Stimulated activated CD8-positive, alpha-beta memory T cell treated with anti-CD3 and anti-CD28 coated beads, Interleukin-15, amount 100 ng/mL, for 24 hours (primary cell): Measurements from ENCODE around the gene SHC4.
"Not testable (repeated sequence)": the region's sequence is repeated elsewhere in the genome, so short reads cannot be mapped to it uniquely, and the experiment has no call there.

Experiments
- DNase-seq: peaks from one replicate; pipeline ENCODE4 v3.0.0-alpha.2; 2020; ENCODE audit warnings: low read depth

Gene SHC4

DNA sequence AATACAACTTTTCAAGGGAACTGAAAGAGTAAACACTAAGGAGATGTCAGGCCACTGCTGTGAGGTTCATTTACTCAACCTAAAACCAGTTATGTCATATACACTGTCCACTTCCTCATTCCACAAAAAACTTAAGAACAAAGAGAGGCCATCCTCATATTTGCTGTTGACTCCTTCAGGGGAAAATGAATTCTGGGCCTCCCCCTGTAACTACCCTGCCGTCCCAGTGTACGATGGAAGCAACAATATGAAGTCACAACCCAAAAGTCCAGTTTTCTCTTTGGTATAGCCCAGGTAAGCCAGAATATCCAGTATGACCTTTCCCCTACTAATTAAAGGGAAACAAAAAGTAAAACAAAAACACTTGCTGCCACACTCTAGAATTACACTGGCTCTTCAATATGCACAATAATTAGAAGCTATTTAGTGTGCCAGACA, 169.0 kb downstream of the SHC4 start:
- DNase-seq = no peak

DNA sequence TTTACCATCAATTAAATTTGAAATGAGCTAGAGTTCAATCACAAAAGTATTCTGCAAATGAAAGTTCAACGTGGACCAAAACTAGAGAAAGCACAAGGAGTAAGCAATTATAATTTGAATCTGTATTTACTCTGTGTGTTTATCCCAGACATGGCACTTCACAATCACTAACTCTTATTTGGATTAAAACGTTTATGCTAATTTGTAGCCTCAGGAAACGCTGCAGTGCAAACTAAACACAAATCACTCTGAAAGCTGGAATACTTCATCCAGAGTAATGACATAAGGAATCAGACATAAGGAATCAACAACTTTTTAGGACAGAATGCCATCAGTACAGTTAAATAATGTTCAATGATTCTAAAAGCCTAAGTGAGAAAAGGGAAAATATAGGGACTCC, 171.3 kb downstream of the SHC4 start:
- DNase-seq = no peak

DNA sequence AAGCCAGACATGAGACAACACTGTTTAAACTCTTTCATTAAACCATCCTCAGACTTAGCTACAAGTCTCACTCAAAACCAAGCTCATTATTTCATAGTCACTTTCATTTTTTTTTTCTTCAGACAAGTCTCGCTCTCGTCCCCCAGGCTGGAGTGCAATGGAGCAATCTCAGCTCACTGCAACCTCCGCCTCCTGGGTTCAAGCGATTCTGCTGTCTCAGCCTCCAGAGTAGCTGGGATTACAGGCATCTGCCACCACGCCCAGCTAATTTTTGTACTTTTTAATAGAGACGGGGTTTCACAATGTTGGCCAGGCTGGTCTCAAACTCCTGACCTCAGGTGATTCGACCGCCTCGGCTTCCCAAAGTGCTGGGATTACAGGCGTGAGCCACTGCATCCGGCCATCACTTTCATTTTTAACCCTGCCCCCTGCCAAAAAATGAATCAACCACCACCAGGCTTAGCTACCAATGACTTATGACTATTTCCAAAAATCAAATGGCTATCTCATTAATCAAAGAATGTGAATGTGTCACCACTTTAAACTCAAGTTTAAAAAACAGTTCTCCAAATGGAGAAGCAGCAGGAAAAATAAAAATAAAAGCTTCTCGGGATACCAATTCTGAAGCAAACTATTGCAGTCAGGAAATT, 173.1 kb downstream of the SHC4 start:
- DNase-seq = not testable (repeated sequence)

DNA sequence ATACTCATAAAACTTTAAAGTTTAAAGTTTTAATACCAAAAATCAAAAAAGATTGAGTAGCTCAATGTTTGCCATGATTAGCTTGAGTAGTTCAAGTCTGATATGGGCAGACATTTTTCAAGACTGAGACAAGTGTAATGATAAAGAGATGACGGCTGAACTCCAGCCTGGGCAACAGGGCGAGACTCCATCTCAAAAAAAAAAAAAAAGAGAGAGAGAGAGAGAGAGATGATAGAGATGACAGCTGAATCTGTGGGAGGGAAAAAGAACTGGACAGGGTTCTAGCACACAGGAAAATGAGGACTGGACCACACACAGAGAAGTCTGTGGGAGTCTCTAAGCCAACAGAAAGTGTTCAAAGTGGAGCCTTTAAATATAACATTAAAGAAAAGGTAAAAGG, 178.0 kb downstream of the SHC4 start:
- no peak for DNase-seq

DNA sequence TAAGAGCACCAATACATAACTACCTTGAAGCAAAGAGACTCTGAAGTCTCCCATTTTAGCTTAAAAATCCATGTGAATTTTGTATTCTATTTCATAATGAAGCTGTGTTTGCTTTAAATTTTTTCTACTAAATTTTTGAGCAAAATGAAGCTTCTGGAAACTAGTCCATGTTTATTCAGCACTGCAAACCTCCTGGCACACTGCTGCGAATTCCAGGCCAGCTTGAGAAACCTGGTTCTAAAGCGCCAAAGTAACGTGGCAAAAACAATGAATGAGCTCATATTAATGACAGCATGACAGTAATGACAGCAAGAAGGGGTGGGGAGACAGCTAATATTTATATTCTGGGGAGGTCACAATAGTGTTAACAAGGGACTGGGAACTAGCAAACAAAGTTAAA, 178.5 kb downstream of the SHC4 start:
- DNase-seq = no peak

DNA sequence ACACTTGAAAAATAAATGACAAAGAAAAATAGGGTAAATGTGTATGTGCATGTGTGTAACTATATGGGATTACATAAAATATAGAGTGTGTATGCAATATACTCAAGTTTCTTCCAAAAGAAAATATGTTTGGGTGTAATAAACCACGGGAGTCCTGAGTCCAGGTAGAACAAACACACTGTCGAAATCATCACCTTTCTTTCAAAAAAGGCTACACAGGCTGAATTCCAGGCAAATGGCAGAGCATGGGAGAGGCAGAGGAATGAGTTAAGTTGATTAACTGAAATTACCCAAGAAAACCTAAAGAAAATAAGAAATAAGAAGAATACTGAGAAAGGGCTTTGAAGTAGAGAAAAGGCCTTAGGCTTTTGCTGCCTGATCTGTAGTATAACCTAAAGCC, 179.0 kb downstream of the SHC4 start:
- DNase-seq = no peak

DNA sequence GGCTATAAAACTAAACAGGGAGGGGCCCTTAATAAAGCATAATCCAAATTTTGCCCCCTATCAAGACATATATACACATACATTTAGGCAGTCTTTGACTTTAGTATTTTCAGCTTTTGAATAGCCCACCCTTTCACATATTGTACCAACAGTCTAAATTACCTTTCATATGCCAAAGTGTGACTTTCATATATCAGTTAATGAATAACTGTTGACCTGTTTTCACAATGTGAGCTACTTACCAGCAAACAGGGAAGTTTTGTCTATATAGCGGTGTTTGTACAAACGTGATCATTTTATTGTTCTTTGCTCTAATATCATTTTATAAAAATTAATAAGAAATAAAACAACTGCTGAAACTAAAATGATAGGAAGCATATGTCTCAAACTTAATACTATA, 180.8 kb downstream of the SHC4 start:
- no peak for DNase-seq

DNA sequence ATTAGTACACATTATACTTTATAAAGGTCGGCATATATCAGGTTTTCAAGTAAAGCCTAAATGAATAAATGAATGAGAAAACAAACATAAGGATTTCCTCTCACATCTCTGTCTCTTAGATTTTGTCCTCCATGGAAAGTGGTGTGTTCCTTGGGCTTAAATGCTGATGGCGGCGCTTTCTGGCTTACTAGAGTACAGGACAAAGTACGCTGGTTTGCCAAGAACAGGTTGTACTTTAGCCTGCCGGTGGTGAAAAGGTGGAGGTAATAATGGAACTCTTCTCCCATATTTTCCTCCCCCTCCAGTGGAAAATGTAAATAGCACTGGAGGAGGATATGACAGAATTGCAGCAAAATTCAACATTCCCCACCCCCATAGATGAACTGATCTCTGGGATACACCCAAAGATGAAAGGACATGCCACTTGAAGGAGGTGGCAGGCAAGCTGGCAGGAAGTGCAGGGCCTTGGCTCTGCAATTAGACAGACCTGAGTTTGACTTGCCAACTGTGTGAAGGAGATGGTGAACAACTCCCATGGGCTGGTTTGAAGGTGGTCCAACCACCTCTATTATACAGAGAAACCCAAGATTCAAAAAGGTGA, 182.1 kb downstream of the SHC4 start:
- no peak for DNase-seq

DNA sequence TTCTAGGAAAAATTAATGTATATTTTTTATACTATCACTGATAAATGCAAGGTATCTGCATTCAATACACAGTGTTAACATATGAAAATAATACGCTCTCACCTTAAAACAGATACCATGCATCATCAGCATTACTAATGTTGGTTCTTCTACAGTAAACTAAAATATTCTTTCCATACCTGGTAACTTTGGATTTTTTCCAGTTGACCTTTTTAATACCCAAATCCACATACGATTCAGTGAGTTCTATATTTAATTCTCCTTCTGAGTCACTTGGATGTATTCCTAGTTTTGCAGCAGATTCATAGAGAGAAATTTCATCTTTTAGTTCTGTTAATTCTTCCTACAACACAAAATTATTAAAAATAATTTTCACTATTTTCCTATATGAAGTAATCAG, 182.7 kb downstream of the SHC4 start:
- no peak for DNase-seq

DNA sequence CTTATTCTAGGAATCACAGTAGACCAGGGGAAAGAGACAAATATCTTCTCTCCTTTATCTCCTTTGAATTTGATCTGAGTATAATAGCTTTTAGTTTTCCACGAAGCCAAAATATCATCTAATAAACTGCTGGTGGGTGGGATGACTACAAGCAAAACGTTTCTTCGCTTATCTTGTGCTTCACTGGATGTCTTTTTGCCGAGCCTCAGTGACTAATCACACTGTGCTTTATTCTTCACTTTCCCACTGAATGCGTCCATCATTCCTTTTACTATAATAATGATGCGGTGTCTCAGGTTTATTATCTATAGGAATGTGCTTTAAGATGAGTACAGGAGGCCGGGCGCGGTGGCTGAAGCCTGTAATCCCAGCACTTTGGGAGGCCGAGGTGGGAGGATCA, 185.4 kb downstream of the SHC4 start:
- no peak for DNase-seq

DNA sequence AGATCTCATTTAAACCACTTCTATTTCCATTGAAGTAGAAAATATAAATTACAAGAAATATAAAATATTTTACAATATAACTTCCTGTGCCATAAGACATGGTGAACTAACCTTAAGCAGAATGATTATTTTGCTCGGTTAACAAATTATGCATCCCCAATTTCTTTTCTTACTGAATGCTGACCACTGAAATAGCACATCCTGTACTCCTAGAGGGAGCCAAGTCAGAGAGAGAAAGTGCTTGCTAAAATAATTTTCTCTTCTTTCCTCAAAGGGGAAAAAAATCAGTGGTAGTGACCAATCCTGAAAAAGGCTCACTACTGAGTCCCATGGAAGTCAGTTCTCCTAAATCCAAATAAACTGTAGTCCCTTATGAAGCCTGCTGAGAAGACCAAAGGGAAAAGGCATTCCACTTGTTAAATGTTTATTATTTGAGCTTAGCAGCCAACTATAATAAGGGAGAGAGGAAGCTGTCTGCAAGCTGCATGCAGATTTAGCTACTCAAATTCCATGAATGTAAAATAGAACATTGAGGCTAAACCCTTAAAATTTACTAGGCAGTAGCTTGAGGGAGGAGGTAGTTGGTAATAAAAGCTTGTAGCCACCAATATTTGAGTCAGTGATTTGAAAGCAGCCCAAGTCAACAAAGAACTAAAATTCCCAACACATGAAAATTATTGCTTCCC, 185.9 kb downstream of the SHC4 start:
- DNase-seq = no peak

DNA sequence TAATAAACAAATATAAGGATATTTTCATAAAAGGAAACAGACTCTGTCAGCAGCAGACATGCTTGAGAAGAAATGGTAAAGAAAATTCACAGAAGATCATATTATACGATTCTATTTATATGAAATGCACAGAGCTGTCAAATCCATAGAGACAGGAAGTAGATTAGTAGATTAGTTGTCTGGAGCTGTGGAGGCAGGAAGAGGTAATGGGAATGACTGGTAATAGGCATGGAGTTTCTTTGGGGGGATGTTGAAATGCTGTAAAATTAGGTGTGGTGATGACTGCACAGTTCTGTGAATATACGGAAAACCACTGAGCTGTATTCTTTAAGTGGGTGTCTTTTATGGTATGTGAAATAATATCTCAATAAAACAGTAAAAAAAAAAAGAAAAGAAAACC, 188.2 kb downstream of the SHC4 start:
- no peak for DNase-seq

DNA sequence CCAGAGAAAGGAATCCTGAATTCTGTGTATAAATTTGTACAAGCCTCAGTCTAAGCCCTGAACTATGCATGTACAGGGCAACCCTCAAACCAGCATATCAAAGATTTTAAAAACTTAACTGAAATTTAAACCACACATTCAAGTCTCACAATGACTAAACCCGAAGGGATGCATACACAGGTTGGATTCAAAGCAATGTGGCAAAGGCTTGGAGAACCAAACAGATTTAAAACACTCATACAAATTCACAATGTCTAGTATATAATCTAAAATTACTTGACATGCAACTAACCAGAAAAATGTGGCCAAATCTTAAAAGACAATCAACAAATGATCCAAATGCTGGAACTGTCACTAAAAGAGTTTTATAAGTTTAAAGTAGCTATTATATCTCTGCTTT, 189.2 kb downstream of the SHC4 start:
- no peak for DNase-seq
